K562 (cell line): ENCODE results near the gene FHIT. TPM values are rescaled to one million over a fixed set of nuclear protein-coding genes. Genes with fewer than 3 reads are reported as not detected.

Experiments used
- ATAC-seq: fragments of 200-7000 bp; cut with Tn5 transposase; 3 replicates; pipeline ENCODE4 v1.9.1; 2020; ENCODE audit warnings: moderate library complexity
- BruUV-seq: library from RNA; stranded (reverse); fragments of 400-500 nt; replicated peaks from 2 replicates; lab custom pipeline; 2021; lab: Mats Ljungman, UMichigan
- CTCF ChIA-PET: fragments of 300-600 bp; formaldehyde crosslinking; extraction: SDS; loops from one replicate; lab custom pipeline; 2021; ENCODE audit warnings: low intra/inter-chr PET ratio; lab: Yijun Ruan, JAX
- POLR2A ChIA-PET: fragments of 300-600, 350-650 bp; sonication (Branson Sonifier 250); formaldehyde crosslinking; extraction: SDS; loops from one replicate; lab custom pipeline; 2021; ENCODE audit warnings: antibody characterized with exemption, inconsistent platforms; lab: Yijun Ruan, JAX
- DNase-seq, 4 experiments: peaks; one replicate each; pipeline versions ENCODE4 v3.0.0 to v3.0.0-alpha.2; 2011 to 2018; ENCODE audit warnings: low spot score in 3 of 4, mixed read lengths in 3 of 4; ENCODE audit errors: extremely low read depth in 1 of 4
- FAIRE-seq: peaks from 2 replicates; lab custom pipeline; 2011; peaks lifted over from hg19 to GRCh38; lab: Jason Lieb, UNC
- H2AFZ ChIP-seq: 2 replicates; pipeline ENCODE4 v1.6.0; 2011; ENCODE audit warnings: low read depth, low read length, control low read depth, inconsistent platforms
- H3K27ac ChIP-seq: fragments of 200-600 bp; 3 replicates; pipeline ENCODE4 v1.8.0; 2011; ENCODE audit warnings: low read depth, mild to moderate bottlenecking, control low read depth, inconsistent platforms, low read length, moderate library complexity, mixed read lengths; ENCODE audit errors: extremely low read depth
- H3K27me3 ChIP-seq, 2 experiments: fragments of 300-600 bp in 1 of 2; 2 replicates in 1 of 2; 3 replicates in 1 of 2; pipeline versions ENCODE4 v1.6.0 to v1.8.0; 2011; ENCODE audit warnings: inconsistent platforms in 2 of 2, low read length in 2 of 2, mild to moderate bottlenecking in 1 of 2, mixed read lengths in 1 of 2, moderate library complexity in 1 of 2; ENCODE audit not compliant: control insufficient read depth in 2 of 2, insufficient read depth in 2 of 2
- H3K36me3 ChIP-seq: fragments of 300-600 bp; 3 replicates; pipeline ENCODE4 v1.8.0; 2011; ENCODE audit warnings: mild to moderate bottlenecking, low read length, inconsistent platforms; ENCODE audit not compliant: control insufficient read depth, insufficient read depth
- H3K4me1 ChIP-seq, 2 experiments: fragments of 200-600 bp in 1 of 2; replicated peaks in 1 of 2; 2 replicates in 1 of 2; 3 replicates in 1 of 2; pipeline versions ENCODE4 v1.5.1 to v1.8.0; 2011; ENCODE audit warnings: inconsistent platforms in 2 of 2, low read length in 2 of 2, mild to moderate bottlenecking in 1 of 2, mixed read lengths in 1 of 2, moderate library complexity in 1 of 2; ENCODE audit not compliant: control insufficient read depth in 2 of 2, insufficient read depth in 2 of 2
- H3K4me2 ChIP-seq: 2 replicates; pipeline ENCODE4 v1.6.1; 2011; ENCODE audit warnings: low read length, control low read depth, inconsistent platforms, mixed read lengths; ENCODE audit not compliant: insufficient read depth
- H3K4me3 ChIP-seq: fragments of 200-600 bp; sonication (generic), shearing (Covaris generic); 2 replicates; pipeline ENCODE4 v1.5.1; 2016; ENCODE audit warnings: control low read depth, inconsistent platforms
- H3K79me2 ChIP-seq: fragments of 200-600 bp; 3 replicates; pipeline ENCODE4 v1.8.0; 2011; ENCODE audit warnings: low read length, inconsistent platforms; ENCODE audit not compliant: control insufficient read depth, insufficient read depth
- H3K9ac ChIP-seq, 2 experiments: 2 replicates each; pipeline versions ENCODE4 v1.6.0 to v1.6.1; 2011; ENCODE audit warnings: low read depth in 2 of 2, low read length in 2 of 2, control low read depth in 1 of 2, inconsistent platforms in 1 of 2, mild to moderate bottlenecking in 1 of 2, mixed read lengths in 1 of 2; ENCODE audit not compliant: insufficient read depth in 1 of 2
- H3K9me1 ChIP-seq: one replicate; pipeline ENCODE4 v1.6.0; 2011; ENCODE audit warnings: inconsistent platforms, mild to moderate bottlenecking, low read length, moderate library complexity; ENCODE audit not compliant: control insufficient read depth, insufficient read depth
- H3K9me3 ChIP-seq: replicated peaks from 2 replicates; pipeline ENCODE4 v1.5.1; 2011; ENCODE audit warnings: low read depth, low read length, inconsistent platforms; ENCODE audit not compliant: control insufficient read depth, insufficient read depth
- H4K20me1 ChIP-seq: replicated peaks from 2 replicates; pipeline ENCODE4 v1.6.1; 2011; ENCODE audit warnings: low read length, inconsistent platforms, mixed read lengths; ENCODE audit not compliant: control insufficient read depth, insufficient read depth
- BDP1 ChIP-seq: IDR thresholded peaks from 3 replicates; pipeline ENCODE4 v1.6.1; 2011; ENCODE audit not compliant: insufficient read length, insufficient read depth
- CGGBP1 ChIP-seq: fragments of 250-450 bp; sonication (Bioruptor Pico); IDR thresholded peaks from 2 replicates; pipeline ENCODE4 v1.9.0; 2021; ENCODE audit warnings: mild to moderate bottlenecking
- FOXJ3 ChIP-seq: sonication (generic); formaldehyde crosslinking; IDR thresholded peaks from 2 replicates; pipeline ENCODE4 v1.4.0; 2020; ENCODE audit warnings: mild to moderate bottlenecking, missing genetic modification reagents
- FOXM1 ChIP-seq, 2 experiments: fragments of 450-650 bp in 1 of 2; sonication (generic) in 1 of 2; formaldehyde crosslinking in 1 of 2; IDR thresholded peaks; 2 replicates each; pipeline versions ENCODE4 v1.6.1 to v1.9.0; 2017 to 2022; ENCODE audit warnings: low read depth in 2 of 2, mild to moderate bottlenecking in 2 of 2, missing genetic modification reagents in 1 of 2, moderate library complexity in 1 of 2
- HIVEP1 ChIP-seq: fragments of 250-450 bp; sonication (Bioruptor Pico); IDR thresholded peaks from 2 replicates; pipeline ENCODE4 v1.4.0; 2020; ENCODE audit warnings: mild to moderate bottlenecking
- HNRNPUL1 ChIP-seq: fragments of 200-400 bp; formaldehyde crosslinking; IDR thresholded peaks from 2 replicates; pipeline ENCODE4 v1.6.1; 2017; ENCODE audit warnings: low read length
- KDM1A ChIP-seq, 2 experiments: fragments of 450-650 bp; IDR thresholded peaks; 2 replicates each; pipeline ENCODE4 v1.6.1; 2016; ENCODE audit warnings: mild to moderate bottlenecking in 2 of 2
- NFIX ChIP-seq: fragments of 250-450 bp; sonication (Bioruptor Pico); IDR thresholded peaks from 2 replicates; pipeline ENCODE4 v1.4.0; 2020; ENCODE audit warnings: low read depth, mild to moderate bottlenecking, moderate library complexity
- NUFIP1 ChIP-seq: fragments of 450-650 bp; IDR thresholded peaks from 2 replicates; pipeline ENCODE4 v1.6.1; 2018; ENCODE audit not compliant: partially characterized antibody
- TEAD1 ChIP-seq, 2 experiments: fragments of 450-650 bp in 1 of 2; sonication (generic) in 1 of 2; formaldehyde crosslinking; IDR thresholded peaks; 2 replicates each; pipeline versions ENCODE4 v1.4.0 to v1.8.0; 2020 to 2022; ENCODE audit warnings: mild to moderate bottlenecking in 2 of 2, missing genetic modification reagents in 1 of 2
- ZNF253 ChIP-seq: fragments of 250-450 bp; sonication (Bioruptor Pico); conservative IDR thresholded peaks from 2 replicates; pipeline ENCODE4 v1.6.1; 2021; ENCODE audit warnings: mild to moderate bottlenecking
- ZNF668 ChIP-seq: fragments of 250-450 bp; sonication (Bioruptor Pico); IDR thresholded peaks from 2 replicates; pipeline ENCODE4 v1.8.0; 2022; ENCODE audit warnings: mild to moderate bottlenecking, inconsistent platforms
- WGBS: fragments of 100-300 bp; shearing (Covaris generic); methylation state at CpG from one replicate; pipeline ENCODE4 v1.1.6; 2016; ENCODE audit warnings: low coverage, mixed read lengths; ENCODE audit not compliant: insufficient coverage; ENCODE audit errors: missing lambda C conversion rate; 5-methylcytosine and 5-hydroxymethylcytosine counted together
- in situ Hi-C: fragments of 300-500 bp; cut with MboI; formaldehyde crosslinking; loops from 4 replicates; pipeline ENCODE4 v1.15.0; 2018; ENCODE audit warnings: inconsistent platforms, mixed read lengths
- intact Hi-C: fragments of 100-400 bp; cut with micrococcal nuclease; formaldehyde crosslinking; loops from 2 replicates; pipeline ENCODE4 v1.14.2; 2022
- polyA plus RNA-seq, 8 experiments: library from polyadenylated mRNA; depleted of rRNA in 4 of 8; stranded (reverse) in 5 of 8; unstranded in 3 of 8; fragments of >200 nt; fragmentation: Nextera tagmentation in 2 of 8; fragmentation: Illumina TruSeq in 1 of 8; extraction: Ambion mirVana in 2 of 8; extraction: Trizol in 1 of 8; gene quantifications; 2 replicates each; pipeline versions ENCODE4 v1.2.1 to v1.2.3, GENCODE V29; 2011 to 2014; ENCODE audit warnings: inconsistent platforms in 1 of 8, missing spikeins in 1 of 8
- total RNA-seq, 7 experiments: library from RNA; depleted of rRNA in 6 of 7; stranded (reverse); fragments of >200 nt in 6 of 7; fragmentation: Illumina TruSeq in 2 of 7; extraction: Trizol in 2 of 7; gene quantifications; 2 replicates each; pipeline versions ENCODE4 v1.2.1 to v1.2.3, GENCODE V29; 2011 to 2021; ENCODE audit warnings: low replicate concordance in 1 of 7
- TF ChIP-seq, protein P1 (sequence below): fragments of 450-650 bp; IDR thresholded peaks from 2 replicates; pipeline ENCODE4 v1.6.1; 2017; ENCODE audit warnings: antibody characterized with exemption
- TF ChIP-seq, protein P2 (sequence below): sonication (generic); formaldehyde crosslinking; IDR thresholded peaks from 2 replicates; pipeline ENCODE4 v1.8.0; 2022; ENCODE audit warnings: mild to moderate bottlenecking, missing genetic modification reagents

The FHIT gene
- total and polyA plus RNA-seq, 9 of the 15 experiments (the other 6 are each of a cell fraction or from before 2014, with no cell fraction given), result 1.7 to 9.1 (median 4.3) TPM

- no peak for ATAC-seq
- no peak for FAIRE-seq
- ChIA-PET POLR2A (no interaction called here), CTCF (no interaction called here)
- Histone ChIP-seq H2AFZ (no peak overlapping the region), H3K27ac (no peak overlapping the region), H3K4me1 (no peaks in the 10 kb centered on the region), H3K4me3 (no peak overlapping the region), H3K9ac (no peak overlapping the region), H3K9me3 (no peaks in the 10 kb centered on the region), H3K79me2 (no peaks in the 10 kb centered on the region), H3K4me2 (no peak overlapping the region), H3K36me3 (no peaks in the 10 kb centered on the region), H4K20me1 (no peaks in the 10 kb centered on the region), H3K9me1 (no peaks in the 10 kb centered on the region), H3K27me3 (no peaks in the 10 kb centered on the region)
- DNase-seq, result no peak
- WGBS, result 42% methylated on average over 2 of the region's 3 CpGs
- no TSS peak for BruUV-seq
- in situ Hi-C loops, result no loop called here
- intact Hi-C loops, result no loop called here
- TF ChIP-seq, protein P1, sequence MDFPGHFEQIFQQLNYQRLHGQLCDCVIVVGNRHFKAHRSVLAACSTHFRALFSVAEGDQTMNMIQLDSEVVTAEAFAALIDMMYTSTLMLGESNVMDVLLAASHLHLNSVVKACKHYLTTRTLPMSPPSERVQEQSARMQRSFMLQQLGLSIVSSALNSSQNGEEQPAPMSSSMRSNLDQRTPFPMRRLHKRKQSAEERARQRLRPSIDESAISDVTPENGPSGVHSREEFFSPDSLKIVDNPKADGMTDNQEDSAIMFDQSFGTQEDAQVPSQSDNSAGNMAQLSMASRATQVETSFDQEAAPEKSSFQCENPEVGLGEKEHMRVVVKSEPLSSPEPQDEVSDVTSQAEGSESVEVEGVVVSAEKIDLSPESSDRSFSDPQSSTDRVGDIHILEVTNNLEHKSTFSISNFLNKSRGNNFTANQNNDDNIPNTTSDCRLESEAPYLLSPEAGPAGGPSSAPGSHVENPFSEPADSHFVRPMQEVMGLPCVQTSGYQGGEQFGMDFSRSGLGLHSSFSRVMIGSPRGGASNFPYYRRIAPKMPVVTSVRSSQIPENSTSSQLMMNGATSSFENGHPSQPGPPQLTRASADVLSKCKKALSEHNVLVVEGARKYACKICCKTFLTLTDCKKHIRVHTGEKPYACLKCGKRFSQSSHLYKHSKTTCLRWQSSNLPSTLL, result no peak
- no peak for TF ChIP-seq FOXJ3 (CRISPR knock-in tag)
- no peak for TF ChIP-seq ZNF668
- TF ChIP-seq, protein P2, sequence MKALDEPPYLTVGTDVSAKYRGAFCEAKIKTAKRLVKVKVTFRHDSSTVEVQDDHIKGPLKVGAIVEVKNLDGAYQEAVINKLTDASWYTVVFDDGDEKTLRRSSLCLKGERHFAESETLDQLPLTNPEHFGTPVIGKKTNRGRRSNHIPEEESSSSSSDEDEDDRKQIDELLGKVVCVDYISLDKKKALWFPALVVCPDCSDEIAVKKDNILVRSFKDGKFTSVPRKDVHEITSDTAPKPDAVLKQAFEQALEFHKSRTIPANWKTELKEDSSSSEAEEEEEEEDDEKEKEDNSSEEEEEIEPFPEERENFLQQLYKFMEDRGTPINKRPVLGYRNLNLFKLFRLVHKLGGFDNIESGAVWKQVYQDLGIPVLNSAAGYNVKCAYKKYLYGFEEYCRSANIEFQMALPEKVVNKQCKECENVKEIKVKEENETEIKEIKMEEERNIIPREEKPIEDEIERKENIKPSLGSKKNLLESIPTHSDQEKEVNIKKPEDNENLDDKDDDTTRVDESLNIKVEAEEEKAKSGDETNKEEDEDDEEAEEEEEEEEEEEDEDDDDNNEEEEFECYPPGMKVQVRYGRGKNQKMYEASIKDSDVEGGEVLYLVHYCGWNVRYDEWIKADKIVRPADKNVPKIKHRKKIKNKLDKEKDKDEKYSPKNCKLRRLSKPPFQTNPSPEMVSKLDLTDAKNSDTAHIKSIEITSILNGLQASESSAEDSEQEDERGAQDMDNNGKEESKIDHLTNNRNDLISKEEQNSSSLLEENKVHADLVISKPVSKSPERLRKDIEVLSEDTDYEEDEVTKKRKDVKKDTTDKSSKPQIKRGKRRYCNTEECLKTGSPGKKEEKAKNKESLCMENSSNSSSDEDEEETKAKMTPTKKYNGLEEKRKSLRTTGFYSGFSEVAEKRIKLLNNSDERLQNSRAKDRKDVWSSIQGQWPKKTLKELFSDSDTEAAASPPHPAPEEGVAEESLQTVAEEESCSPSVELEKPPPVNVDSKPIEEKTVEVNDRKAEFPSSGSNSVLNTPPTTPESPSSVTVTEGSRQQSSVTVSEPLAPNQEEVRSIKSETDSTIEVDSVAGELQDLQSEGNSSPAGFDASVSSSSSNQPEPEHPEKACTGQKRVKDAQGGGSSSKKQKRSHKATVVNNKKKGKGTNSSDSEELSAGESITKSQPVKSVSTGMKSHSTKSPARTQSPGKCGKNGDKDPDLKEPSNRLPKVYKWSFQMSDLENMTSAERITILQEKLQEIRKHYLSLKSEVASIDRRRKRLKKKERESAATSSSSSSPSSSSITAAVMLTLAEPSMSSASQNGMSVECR, result no peak
- TF ChIP-seq KDM1A (IDR thresholded peaks at IDR 0.05), result no peak
- no peak for TF ChIP-seq NFIX
- TF ChIP-seq HIVEP1 (CRISPR knock-in tag), result no peak
- TF ChIP-seq NUFIP1, result no peak
- TF ChIP-seq BDP1, result no peak
- no peak for TF ChIP-seq CGGBP1 (CRISPR knock-in tag)
- no peak for TF ChIP-seq ZNF253 (CRISPR knock-in tag)
- TF ChIP-seq FOXM1 (IDR thresholded peaks at IDR 0.05; ENCODE audit: low read depth), result no peak
- TF ChIP-seq FOXM1 (CRISPR knock-in tag; IDR thresholded peaks at IDR 0.05; ENCODE audit: low read depth), result no peak
- TF ChIP-seq TEAD1 (CRISPR knock-in tag; IDR thresholded peaks at IDR 0.05), result no peak
- TF ChIP-seq HNRNPUL1, result no peak
These were observed 548.2 kb downstream of the FHIT start for GRCh38 chr3:60703008-60703407.
